IMR-90 (cell line): Measurements from ENCODE around the gene OTUB2. TPM values are rescaled to one million over a fixed set of nuclear protein-coding genes. Genes with fewer than 3 reads are reported as not detected.

Experiments
- ATAC-seq: fragments of 200-7000 bp; cut with Tn5 transposase; 2 replicates; pipeline ENCODE4 v1.9.1; 2020; ENCODE audit warnings: low read depth, mild to moderate bottlenecking, moderate library complexity
- BruUV-seq: library from RNA; stranded (reverse); fragments of 400-500 nt; replicated peaks from 2 replicates; lab custom pipeline; 2021; lab: Mats Ljungman, UMichigan
- CTCF ChIA-PET: fragments of 300-600 bp; formaldehyde crosslinking; extraction: SDS; loops from one replicate; lab custom pipeline; 2021; ENCODE audit warnings: antibody characterized with exemption; lab: Yijun Ruan, JAX
- POLR2A ChIA-PET: fragments of 300-600 bp; sonication (Branson Sonifier 250); formaldehyde crosslinking; loops from one replicate; lab custom pipeline; 2022; ENCODE audit warnings: antibody characterized with exemption; ENCODE audit not compliant: unreplicated experiment; lab: Charles Lee
- DNase-seq: peaks from one replicate; pipeline ENCODE4 v3.0.0; 2013
- H2AFZ ChIP-seq: replicated peaks from 2 replicates; pipeline ENCODE3; 2013; ENCODE audit warnings: low read length, mild to moderate bottlenecking; ENCODE audit not compliant: poor library complexity
- H2AK5ac ChIP-seq: 2 replicates; pipeline ENCODE4 v1.6.1; 2013; ENCODE audit warnings: low read depth, low read length, inconsistent platforms
- H2AK9ac ChIP-seq: replicated peaks from 2 replicates; pipeline ENCODE3; 2013; ENCODE audit warnings: mild to moderate bottlenecking, low read depth, low read length, moderate library complexity; ENCODE audit not compliant: poor library complexity
- H2BK120ac ChIP-seq: 2 replicates; pipeline ENCODE4 v1.6.1; 2013; ENCODE audit warnings: low read depth, low read length, inconsistent platforms
- H2BK15ac ChIP-seq: 3 replicates; pipeline ENCODE4 v1.6.1; 2013; ENCODE audit warnings: low read depth, low read length, inconsistent platforms
- H2BK20ac ChIP-seq: 2 replicates; pipeline ENCODE4 v1.6.1; 2013; ENCODE audit warnings: low read depth, mild to moderate bottlenecking, inconsistent platforms, low read length, moderate library complexity
- H2BK5ac ChIP-seq: 2 replicates; pipeline ENCODE4 v1.6.1; 2013; ENCODE audit warnings: mild to moderate bottlenecking, low read depth, low read length, inconsistent platforms; ENCODE audit not compliant: poor library complexity, severe bottlenecking
- H3K14ac ChIP-seq: replicated peaks from 2 replicates; pipeline ENCODE4 v1.6.1; 2013; ENCODE audit warnings: low read depth, low read length, inconsistent platforms
- H3K18ac ChIP-seq: 2 replicates; pipeline ENCODE4 v1.6.1; 2013; ENCODE audit warnings: low read depth, low read length, control low read depth
- H3K23ac ChIP-seq: 2 replicates; pipeline ENCODE4 v1.6.1; 2013; ENCODE audit warnings: low read depth, low read length, inconsistent platforms
- H3K27ac ChIP-seq: 2 replicates; pipeline ENCODE4 v1.5.1; 2013; ENCODE audit warnings: mild to moderate bottlenecking, control low read depth, low read length; ENCODE audit not compliant: insufficient read depth
- H3K27me3 ChIP-seq: 2 replicates; pipeline ENCODE4 v1.6.1; 2013; ENCODE audit warnings: low read length; ENCODE audit not compliant: control insufficient read depth, insufficient read depth
- H3K36me3 ChIP-seq: 2 replicates; pipeline ENCODE4 v1.6.1; 2013; ENCODE audit warnings: low read length, mixed read lengths; ENCODE audit not compliant: control insufficient read depth, insufficient read depth
- H3K4ac ChIP-seq: 2 replicates; pipeline ENCODE4 v1.6.1; 2013; ENCODE audit warnings: low read depth, low read length, inconsistent platforms
- H3K4me1 ChIP-seq: 2 replicates; pipeline ENCODE4 v1.6.1; 2013; ENCODE audit warnings: low read length, mixed read lengths; ENCODE audit not compliant: control insufficient read depth, insufficient read depth
- H3K4me2 ChIP-seq: 2 replicates; pipeline ENCODE4 v1.6.1; 2013; ENCODE audit warnings: low read depth, mild to moderate bottlenecking, control low read depth, low read length, moderate library complexity
- H3K4me3 ChIP-seq: 2 replicates; pipeline ENCODE4 v1.5.1; 2013; ENCODE audit warnings: low read depth, mild to moderate bottlenecking, control low read depth, low read length, moderate library complexity; ENCODE audit not compliant: insufficient read depth
- H3K56ac ChIP-seq: 2 replicates; pipeline ENCODE4 v1.6.1; 2013; ENCODE audit warnings: low read length, inconsistent platforms; ENCODE audit not compliant: insufficient read depth; ENCODE audit errors: extremely low read depth
- H3K79me1 ChIP-seq, 2 experiments: 2 replicates each; pipeline ENCODE4 v1.6.1; 2013; ENCODE audit warnings: low read length in 2 of 2, inconsistent platforms in 1 of 2, low read depth in 1 of 2
- H3K9ac ChIP-seq: 2 replicates; pipeline ENCODE4 v1.6.1; 2013; ENCODE audit warnings: low read depth, low read length, control low read depth
- H3K9me1 ChIP-seq: 2 replicates; pipeline ENCODE4 v1.6.1; 2013; ENCODE audit warnings: low read length, inconsistent platforms; ENCODE audit not compliant: insufficient read depth
- H3K9me3 ChIP-seq: 2 replicates; pipeline ENCODE4 v1.6.1; 2013; ENCODE audit warnings: low read length; ENCODE audit not compliant: control insufficient read depth, insufficient read depth
- H4K20me1 ChIP-seq: 2 replicates; pipeline ENCODE4 v1.6.1; 2013; ENCODE audit warnings: low read length, inconsistent platforms; ENCODE audit not compliant: insufficient read depth
- H4K5ac ChIP-seq: 2 replicates; pipeline ENCODE4 v1.6.1; 2013; ENCODE audit warnings: mild to moderate bottlenecking, low read depth, low read length, control low read depth
- H4K8ac ChIP-seq, 2 experiments: 2 replicates each; pipeline ENCODE4 v1.6.1; 2013; ENCODE audit warnings: low read depth in 2 of 2, low read length in 2 of 2, control low read depth in 1 of 2, inconsistent platforms in 1 of 2
- H4K91ac ChIP-seq: 2 replicates; pipeline ENCODE4 v1.6.1; 2013; ENCODE audit warnings: low read depth, low read length, inconsistent platforms; ENCODE audit not compliant: insufficient read depth
- BHLHE40 ChIP-seq: fragments of 150-350 bp; IDR thresholded peaks from 2 replicates; pipeline ENCODE4 v1.6.1; 2016; ENCODE audit warnings: mild to moderate bottlenecking, low read depth, low read length
- CEBPB ChIP-seq: IDR thresholded peaks from 2 replicates; pipeline ENCODE4 v1.6.1; 2012; ENCODE audit warnings: low read depth, low read length, improper control_type of control experiment
- CHD1 ChIP-seq: IDR thresholded peaks from 2 replicates; pipeline ENCODE4 v1.6.1; 2012; ENCODE audit warnings: low read depth, low read length, improper control_type of control experiment
- CTCF ChIP-seq: conservative IDR thresholded peaks from 2 replicates; pipeline ENCODE4 v1.5.1; 2012; ENCODE audit warnings: mild to moderate bottlenecking, low read depth, low read length, improper control_type of control experiment
- ELK1 ChIP-seq: fragments of 150-350 bp; IDR thresholded peaks from 2 replicates; pipeline ENCODE4 v1.6.1; 2016; ENCODE audit warnings: low read depth, mild to moderate bottlenecking, low read length, moderate library complexity, borderline replicate concordance
- FOS ChIP-seq: fragments of 150-350 bp; IDR thresholded peaks from 2 replicates; pipeline ENCODE4 v1.6.1; 2016; ENCODE audit warnings: low read depth, low read length
- MAFK ChIP-seq: IDR thresholded peaks from 2 replicates; pipeline ENCODE4 v1.6.1; 2012; ENCODE audit warnings: low read depth, low read length, improper control_type of control experiment
- MAZ ChIP-seq: IDR thresholded peaks from 2 replicates; pipeline ENCODE4 v1.6.1; 2012; ENCODE audit warnings: low read depth, mild to moderate bottlenecking, low read length, improper control_type of control experiment, moderate library complexity, borderline replicate concordance
- MXI1 ChIP-seq: IDR thresholded peaks from 2 replicates; pipeline ENCODE4 v1.6.1; 2012; ENCODE audit warnings: low read depth, mild to moderate bottlenecking, low read length, moderate library complexity, borderline replicate concordance
- RAD21 ChIP-seq: IDR thresholded peaks from 2 replicates; pipeline ENCODE4 v1.6.1; 2012; ENCODE audit warnings: low read length, improper control_type of control experiment
- RFX5 ChIP-seq: IDR thresholded peaks from 2 replicates; pipeline ENCODE4 v1.8.0; 2012; ENCODE audit warnings: low read depth, mild to moderate bottlenecking, low read length, moderate library complexity
- SMC3 ChIP-seq: fragments of 150-350 bp; IDR thresholded peaks from 2 replicates; pipeline ENCODE4 v1.6.1; 2016; ENCODE audit warnings: low read depth, mild to moderate bottlenecking, antibody characterized with exemption, low read length, moderate library complexity
- USF2 ChIP-seq: fragments of 150-350 bp; IDR thresholded peaks from 2 replicates; pipeline ENCODE4 v1.6.1; 2017; ENCODE audit warnings: mild to moderate bottlenecking, antibody characterized with exemption, low read length, low read depth
- WGBS, 2 experiments: methylation state at CpG; one replicate each; pipeline versions ENCODE4 v1.1.5 to v1.1.7; 2013; ENCODE audit warnings: missing lambda C conversion rate in 2 of 2; ENCODE audit not compliant: insufficient read length in 1 of 2; ENCODE audit errors: extremely low coverage in 2 of 2; 5-methylcytosine and 5-hydroxymethylcytosine counted together
- dilution Hi-C: fragments of 300-500 bp; cut with HindIII; formaldehyde crosslinking; loops from one replicate; pipeline ENCODE4 v1.14.3; 2018; ENCODE audit warnings: low sequenced_read_pairs; ENCODE audit not compliant: unreplicated experiment
- in situ Hi-C: fragments of 300-500 bp; cut with MboI; formaldehyde crosslinking; loops from 3 replicates; pipeline ENCODE4 v1.14.3; 2019; ENCODE audit warnings: low sequenced_read_pairs, inconsistent platforms, mixed read lengths
- intact Hi-C: fragments of 100-400 bp; cut with micrococcal nuclease; formaldehyde crosslinking; loops from 2 replicates; pipeline ENCODE4 v1.10.0; 2022
- polyA plus RNA-seq, 3 experiments: library from polyadenylated mRNA; depleted of rRNA; stranded (reverse); fragments of >200 nt; gene quantifications; 2 replicates each; pipeline ENCODE4 v1.2.3, GENCODE V29; 2012; ENCODE audit warnings: low replicate concordance in 1 of 3
- total RNA-seq: library from RNA; depleted of rRNA; stranded (reverse); fragments of >200 nt; gene quantifications from 2 replicates; pipeline ENCODE4 v1.2.3, GENCODE V29; 2012

Gene OTUB2
- total and polyA plus RNA-seq, 2 of the 4 experiments (the other 2 are of a cell fraction) = 1.1 to 2.5 TPM

- Histone ChIP-seq H2BK5ac (no peak overlapping the region), H3K56ac (no peak overlapping the region), H3K18ac (no peak overlapping the region), H3K4me3 (no peak overlapping the region), H3K36me3 (no peaks in the 10 kb centered on the region), H4K5ac (no peak overlapping the region), H3K9me1 (no peaks in the 10 kb centered on the region), H3K4me1 (no peaks in the 10 kb centered on the region), H2BK120ac (no peak overlapping the region), H2AK9ac (no peak overlapping the region), H3K4me2 (no peak overlapping the region), H2AFZ (no peak overlapping the region), H4K20me1 (no peaks in the 10 kb centered on the region), H2BK20ac (no peak overlapping the region), H3K23ac (no peak overlapping the region), H4K91ac (no peak overlapping the region), H4K8ac (no peak overlapping the region), H2AK5ac (no peak overlapping the region), H2BK15ac (no peak overlapping the region), H3K27ac (no peak overlapping the region), H3K4ac (no peak overlapping the region), H3K9me3 (no peaks in the 10 kb centered on the region), H3K9ac (no peak overlapping the region), H3K27me3 (peaks cover 20% of the 10 kb centered on the region), H3K14ac (no peak overlapping the region), H3K79me1 (no peaks in the 10 kb centered on the region)
- DNase-seq (peak; percentile 11), ATAC-seq (no peak)
- CTCF ChIA-PET = no interaction called here
- no CpG with 5 or more reads among the region's 2 CpGs for WGBS, 2 experiments
- in situ Hi-C loops = no loop called here
- intact Hi-C loops = no loop called here
- POLR2A ChIA-PET = no interaction called here
- no TSS peak for BruUV-seq
- dilution Hi-C loops = no loop called here
- TF ChIP-seq RAD21 (no peak), MAZ (no peak), BHLHE40 (no peak), MAFK (no peak), MXI1 (no peak), ELK1 (no peak), CHD1 (no peak), FOS (no peak), SMC3 (no peak), USF2 (no peak), RFX5 (no peak), CTCF (no peak), CEBPB (no peak)
Observed at GRCh38 chr14:94021001-94021400, 5.1 kb upstream of the OTUB2 start.
